HCT116 (cell line): ENCODE measurements around the gene KLHL2. TPM values are rescaled to one million over a fixed set of nuclear protein-coding genes. Genes with fewer than 3 reads are reported as not detected.

Experiments used
- ATAC-seq: fragments of 200-7000 bp; cut with Tn5 transposase; 2 replicates; pipeline ENCODE4 v1.9.1; 2020; ENCODE audit warnings: mild to moderate bottlenecking, moderate library complexity
- BruUV-seq: library from RNA; stranded (reverse); fragments of 400-500 nt; replicated peaks from 2 replicates; lab custom pipeline; 2021; lab: Mats Ljungman, UMichigan
- CTCF ChIA-PET: fragments of 300-600 bp; sonication (Branson Sonifier 250); formaldehyde crosslinking; loops from one replicate; lab custom pipeline; 2021; ENCODE audit warnings: antibody characterized with exemption; lab: Charles Lee
- POLR2A ChIA-PET: fragments of 300-600, 350-600 bp; sonication (Branson Sonifier 250); formaldehyde crosslinking; loops from one replicate; lab custom pipeline; 2021; ENCODE audit warnings: antibody characterized with exemption; lab: Charles Lee
- RAD21 ChIA-PET, 2 experiments: fragments of 300-600 bp; sonication (Branson Sonifier 250); formaldehyde crosslinking; loops; one replicate each; lab custom pipeline; 2023; ENCODE audit warnings: low total read pairs in 2 of 2; ENCODE audit not compliant: uncharacterized antibody in 2 of 2, unreplicated experiment in 2 of 2, low non-redundant PET in 1 of 2; lab: Charles Lee
- DNase-seq: peaks from one replicate; pipeline ENCODE4 v3.0.0-alpha.2; 2010; ENCODE audit warnings: low read depth, low spot score
- H2AFZ ChIP-seq: fragments of 200-600 bp; shearing (Covaris generic), sonication (generic); 2 replicates; pipeline ENCODE4 v1.6.1; 2017; ENCODE audit warnings: low read depth, mixed run types, mixed read lengths, antibody characterized with exemption, low read length; ENCODE audit not compliant: poor library complexity, severe bottlenecking
- H3K27ac ChIP-seq: 2 replicates; pipeline ENCODE4 v1.5.1; 2012; ENCODE audit warnings: low read depth, low read length
- H3K27me3 ChIP-seq: fragments of 200-600 bp; sonication (generic); 2 replicates; pipeline ENCODE4 v1.6.1; 2016; ENCODE audit warnings: mixed run types, low read length, mixed read lengths; ENCODE audit not compliant: insufficient read depth
- H3K36me3 ChIP-seq, 2 experiments: fragments of 200-500 bp in 1 of 2; fragments of 200-600 bp in 1 of 2; sonication (Bioruptor generic) in 1 of 2; sonication (generic) in 1 of 2; 2 replicates each; pipeline versions ENCODE4 v1.5.1 to v1.6.1; 2014 to 2016; ENCODE audit warnings: low read length in 2 of 2, inconsistent platforms in 1 of 2, mixed read lengths in 1 of 2, mixed run types in 1 of 2; ENCODE audit not compliant: insufficient read depth in 2 of 2, control insufficient read depth in 1 of 2
- H3K4me1 ChIP-seq, 2 experiments: fragments of 200-600 bp in 1 of 2; sonication (generic) in 1 of 2; 2 replicates each; pipeline versions ENCODE4 v1.5.1 to v1.6.1; 2012 to 2017; ENCODE audit warnings: low read length in 2 of 2, inconsistent platforms in 1 of 2, mild to moderate bottlenecking in 1 of 2, mixed read lengths in 1 of 2, mixed run types in 1 of 2, moderate library complexity in 1 of 2; ENCODE audit not compliant: insufficient read depth in 2 of 2, control insufficient read depth in 1 of 2
- H3K4me2 ChIP-seq: fragments of 200-600 bp; sonication (generic); 2 replicates; pipeline ENCODE4 v1.6.1; 2017; ENCODE audit warnings: mixed run types, low read length, mixed read lengths
- H3K4me3 ChIP-seq, 2 experiments: fragments of 200-600 bp in 1 of 2; sonication (generic) in 1 of 2; replicated peaks in 1 of 2; 2 replicates each; pipeline ENCODE4 v1.5.1; 2011 to 2016; ENCODE audit warnings: low read length in 2 of 2, control low read depth in 1 of 2, low read depth in 1 of 2, mild to moderate bottlenecking in 1 of 2, mixed read lengths in 1 of 2, mixed run types in 1 of 2
- H3K79me2 ChIP-seq: fragments of 200-600 bp; sonication (generic); 2 replicates; pipeline ENCODE4 v1.6.1; 2017; ENCODE audit warnings: mild to moderate bottlenecking, mixed run types, low read length, moderate library complexity, mixed read lengths; ENCODE audit not compliant: insufficient read depth
- H3K9ac ChIP-seq: fragments of 200-600 bp; sonication (generic); 2 replicates; pipeline ENCODE4 v1.6.1; 2016; ENCODE audit warnings: low read length, mixed read lengths
- H3K9me2 ChIP-seq: fragments of 200-600 bp; sonication (generic), shearing (Covaris generic); 2 replicates; pipeline ENCODE4 v1.6.1; 2017; ENCODE audit warnings: mixed run types, mild to moderate bottlenecking, moderate library complexity; ENCODE audit not compliant: insufficient read depth
- H3K9me3 ChIP-seq, 2 experiments: fragments of 200-500 bp in 1 of 2; fragments of 200-600 bp in 1 of 2; sonication (Bioruptor generic) in 1 of 2; sonication (generic) in 1 of 2; 2 replicates each; pipeline ENCODE4 v1.6.1; 2014 to 2017; ENCODE audit warnings: low read length in 2 of 2, mixed read lengths in 2 of 2, inconsistent platforms in 1 of 2, low read depth in 1 of 2, mild to moderate bottlenecking in 1 of 2, mixed run types in 1 of 2, moderate library complexity in 1 of 2; ENCODE audit not compliant: control insufficient read depth in 1 of 2, insufficient read depth in 1 of 2
- H4K20me1 ChIP-seq: fragments of 200-600 bp; sonication (generic), shearing (Covaris generic); 2 replicates; pipeline ENCODE4 v1.6.1; 2017; ENCODE audit warnings: mixed run types, mild to moderate bottlenecking, moderate library complexity; ENCODE audit not compliant: insufficient read depth
- CBX3 ChIP-seq: IDR thresholded peaks from 2 replicates; pipeline ENCODE4 v1.6.1; 2012; ENCODE audit warnings: low read depth
- CEBPB ChIP-seq: IDR thresholded peaks from 2 replicates; pipeline ENCODE4 v1.6.1; 2012; ENCODE audit warnings: low read depth
- POLR2AphosphoS5 ChIP-seq: IDR thresholded peaks from 2 replicates; pipeline ENCODE4 v1.6.1; 2011; ENCODE audit warnings: mild to moderate bottlenecking, low read depth, low read length, moderate library complexity
- SP1 ChIP-seq: IDR thresholded peaks from 2 replicates; pipeline ENCODE4 v1.6.1; 2012; ENCODE audit warnings: low read depth
- intact Hi-C: fragments of 100-400 bp; cut with micrococcal nuclease; formaldehyde crosslinking; loops from 2 replicates; pipeline ENCODE4 v1.10.0; 2022
- total RNA-seq: library from RNA; stranded (reverse); gene quantifications from one replicate; pipeline ENCODE4 v1.2.1, GENCODE V29; 2021; ENCODE audit not compliant: unreplicated experiment

KLHL2 gene
- total RNA-seq, 1 experiment from 2014 or later = 24.6 TPM

DNA sequence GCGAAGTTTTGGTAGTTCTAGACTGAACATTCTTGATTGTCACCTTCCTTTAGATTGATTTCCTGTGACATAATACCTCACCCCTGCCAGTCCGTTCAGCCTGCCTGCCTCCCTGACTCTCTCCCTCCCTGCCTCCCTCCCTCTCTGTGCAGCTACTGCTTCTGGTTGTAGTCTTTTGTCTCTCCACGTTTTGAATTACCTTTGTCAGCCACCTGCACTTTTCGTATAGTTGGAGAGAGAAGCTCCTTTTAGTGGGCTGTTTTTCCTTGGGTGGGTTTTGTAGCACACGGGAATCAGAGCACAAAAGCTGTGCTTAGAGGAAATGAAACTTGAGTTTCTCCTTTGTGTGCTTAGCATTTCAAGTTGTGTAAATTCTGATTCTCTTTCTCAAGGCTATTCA, 87.5 kb downstream of the KLHL2 start:
- ChIA-PET RAD21 (no interaction called here), POLR2A (no interaction called here), CTCF (no interaction called here)
- intact Hi-C loops = no loop called here
- no peak overlapping the region for H3K4me3 ChIP-seq
- peaks cover 0 to 9% of the 10 kb centered on the region in 2 experiments; a peak in 1 of 4 replicates for H3K36me3 ChIP-seq
- H3K4me1 ChIP-seq = no peaks in the 10 kb centered on the region
- H4K20me1 ChIP-seq = no peaks in the 10 kb centered on the region
- no peak overlapping the region for H3K4me2 ChIP-seq
- DNase-seq = no peak
- H3K9me3 ChIP-seq = no peaks in the 10 kb centered on the region
- no TSS peak for BruUV-seq
- H3K9me2 ChIP-seq = no peaks in the 10 kb centered on the region
- H2AFZ ChIP-seq = no peak overlapping the region
- no peak for TF ChIP-seq SP1
- TF ChIP-seq CEBPB = no peak
- no peak for TF ChIP-seq POLR2AphosphoS5
- TF ChIP-seq, all 23 proteins: peak for 0
- ATAC-seq = no peak
- no peak overlapping the region for H3K9ac ChIP-seq
- no peak overlapping the region for H3K27ac ChIP-seq
- H3K79me2 ChIP-seq = no peaks in the 10 kb centered on the region; the same call in 1 of the 2 replicates
- no peaks in the 10 kb centered on the region for H3K27me3 ChIP-seq

DNA sequence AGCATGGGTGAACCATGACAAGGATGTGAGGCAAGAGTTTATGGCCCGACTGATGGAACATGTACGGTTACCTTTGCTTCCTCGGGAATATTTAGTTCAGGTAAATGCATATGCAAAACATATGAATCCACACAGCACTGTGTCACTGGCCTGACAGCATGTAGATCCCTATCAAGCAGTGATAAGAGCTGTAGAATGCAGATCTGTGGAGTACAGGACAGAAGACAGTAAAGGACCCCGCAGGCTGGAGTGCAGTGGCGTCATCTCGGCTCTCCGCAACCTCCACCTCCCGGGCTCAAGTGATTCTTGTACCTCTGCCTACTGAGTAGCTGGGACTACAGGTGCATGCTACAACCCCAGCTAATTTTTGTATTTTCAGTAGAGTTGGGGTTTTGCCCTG, 90.3 kb downstream of the KLHL2 start:
- RAD21 ChIA-PET = no interaction called here
- DNase-seq = no peak
- Histone ChIP-seq H3K9ac (no peak overlapping the region), H3K4me3 (no peak overlapping the region), H3K27ac (no peak overlapping the region), H4K20me1 (no peaks in the 10 kb centered on the region), H3K4me2 (no peak overlapping the region), H3K36me3 (peaks cover 0 to 9% of the 10 kb centered on the region in 2 experiments; a peak in 1 of 4 replicates), H3K27me3 (no peaks in the 10 kb centered on the region), H3K79me2 (no peaks in the 10 kb centered on the region; the same call in 1 of the 2 replicates), H3K9me3 (no peaks in the 10 kb centered on the region), H2AFZ (no peak overlapping the region), H3K4me1 (no peaks in the 10 kb centered on the region), H3K9me2 (no peaks in the 10 kb centered on the region)
- POLR2A ChIA-PET = interaction anchor here (1.2 kb wide), 1 partner anchor 30 kb away, joined by 4 read pairs; the partner anchor contains the start of gene MSMO1
- BruUV-seq = no TSS peak
- CTCF ChIA-PET = no interaction called here
- intact Hi-C loops = no loop called here
- no peak for TF ChIP-seq CBX3
- no peak for ATAC-seq
